ENCODE data around the gene MAMDC2. TPM values are rescaled to one million over a fixed set of nuclear protein-coding genes. Genes with fewer than 3 reads are reported as not detected.

The MAMDC2 gene
- polyA plus RNA-seq, 2 donors, result 3.3 to 7.0 TPM

GRCh38 chr9:70046274-70047070 lies 2.8 kb downstream of the MAMDC2 start:
- no peaks in the 10 kb centered on the region for H3K36me3 ChIP-seq (ENCODE audit: control insufficient read depth in 2 of 2, insufficient read depth in 2 of 2, low read length in 1 of 2)
- H3K4me1 ChIP-seq (ENCODE audit: control insufficient read depth in 2 of 2, insufficient read depth in 2 of 2, low read length in 1 of 2), result peaks cover 5 to 17% of the 10 kb centered on the region in 2 donors
- peak overlapping the region; percentile 69 to 85 for H3K27ac ChIP-seq (ENCODE audit: low read depth in 2 of 2, low read length in 1 of 2)
- 31 to 43% methylated on average over 7 of the region's 7 CpGs for WGBS, 2 donors
- H3K27me3 ChIP-seq (ENCODE audit: control insufficient read depth in 1 of 2, insufficient read depth in 2 of 2, low read length in 2 of 2), result no peaks in the 10 kb centered on the region
- H3K4me3 ChIP-seq (ENCODE audit: low read depth in 1 of 2, low read length in 2 of 2), result peak overlapping the region in 1 of 2 donors; percentile 15
- H3K9me3 ChIP-seq (ENCODE audit: control insufficient read depth in 2 of 2, insufficient read depth in 1 of 2, low read depth in 1 of 2, low read length in 1 of 2), result no peaks in the 10 kb centered on the region

GRCh38 chr9:70049236-70049635 lies 5.6 kb downstream of the MAMDC2 start:
- Histone ChIP-seq H3K27me3 (ENCODE audit: control insufficient read depth in 1 of 2, insufficient read depth in 2 of 2, low read length in 2 of 2) (no peaks in the 10 kb centered on the region), H3K4me3 (ENCODE audit: low read depth in 1 of 2, low read length in 2 of 2) (no peak overlapping the region), H3K27ac (ENCODE audit: low read depth in 2 of 2, low read length in 1 of 2) (peak overlapping the region; percentile 68 to 69), H3K36me3 (ENCODE audit: control insufficient read depth in 2 of 2, insufficient read depth in 2 of 2, low read length in 1 of 2) (no peaks in the 10 kb centered on the region), H3K9me3 (ENCODE audit: control insufficient read depth in 2 of 2, insufficient read depth in 1 of 2, low read depth in 1 of 2, low read length in 1 of 2) (no peaks in the 10 kb centered on the region), H3K4me1 (ENCODE audit: control insufficient read depth in 2 of 2, insufficient read depth in 2 of 2, low read length in 1 of 2) (peaks cover 8 to 13% of the 10 kb centered on the region in 2 donors)
- WGBS, 2 donors, result 41 to 42% methylated on average over 4 of the region's 4 CpGs

GRCh38 chr9:70049672-70050271 lies 6.1 kb downstream of the MAMDC2 start:
- Histone ChIP-seq H3K36me3 (ENCODE audit: control insufficient read depth in 2 of 2, insufficient read depth in 2 of 2, low read length in 1 of 2) (no peaks in the 10 kb centered on the region), H3K4me3 (ENCODE audit: low read depth in 1 of 2, low read length in 2 of 2) (no peak overlapping the region), H3K27ac (ENCODE audit: low read depth in 2 of 2, low read length in 1 of 2) (peak overlapping the region; percentile 68 to 69), H3K27me3 (ENCODE audit: control insufficient read depth in 1 of 2, insufficient read depth in 2 of 2, low read length in 2 of 2) (no peaks in the 10 kb centered on the region), H3K9me3 (ENCODE audit: control insufficient read depth in 2 of 2, insufficient read depth in 1 of 2, low read depth in 1 of 2, low read length in 1 of 2) (no peaks in the 10 kb centered on the region), H3K4me1 (ENCODE audit: control insufficient read depth in 2 of 2, insufficient read depth in 2 of 2, low read length in 1 of 2) (peaks cover 8 to 13% of the 10 kb centered on the region in 2 donors)
- 59 to 60% methylated on average over 6 of the region's 6 CpGs for WGBS, 2 donors

GRCh38 chr9:70052768-70053167 lies 9.1 kb downstream of the MAMDC2 start:
- no peak overlapping the region for H3K27ac ChIP-seq (ENCODE audit: low read depth in 2 of 2, low read length in 1 of 2)
- H3K4me3 ChIP-seq (ENCODE audit: low read depth in 1 of 2, low read length in 2 of 2), result no peak overlapping the region
- H3K36me3 ChIP-seq (ENCODE audit: control insufficient read depth in 2 of 2, insufficient read depth in 2 of 2, low read length in 1 of 2), result no peaks in the 10 kb centered on the region
- WGBS, 2 donors, result 74 to 91% methylated on average over 1 of the region's 1 CpG
- H3K9me3 ChIP-seq (ENCODE audit: control insufficient read depth in 2 of 2, insufficient read depth in 1 of 2, low read depth in 1 of 2, low read length in 1 of 2), result no peaks in the 10 kb centered on the region
- peaks cover 8 to 9% of the 10 kb centered on the region in 2 donors for H3K4me1 ChIP-seq (ENCODE audit: control insufficient read depth in 2 of 2, insufficient read depth in 2 of 2, low read length in 1 of 2)
- H3K27me3 ChIP-seq (ENCODE audit: control insufficient read depth in 1 of 2, insufficient read depth in 2 of 2, low read length in 2 of 2), result no peaks in the 10 kb centered on the region

- Histone ChIP-seq H3K27ac (ENCODE audit: low read depth in 2 of 2, low read length in 1 of 2) (peak overlapping the region; percentile 54 to 61), H3K27me3 (ENCODE audit: control insufficient read depth in 1 of 2, insufficient read depth in 2 of 2, low read length in 2 of 2) (no peaks in the 10 kb centered on the region), H3K4me1 (ENCODE audit: control insufficient read depth in 2 of 2, insufficient read depth in 2 of 2, low read length in 1 of 2) (peaks cover 6 to 8% of the 10 kb centered on the region in 2 donors), H3K36me3 (ENCODE audit: control insufficient read depth in 2 of 2, insufficient read depth in 2 of 2, low read length in 1 of 2) (no peaks in the 10 kb centered on the region), H3K9me3 (ENCODE audit: control insufficient read depth in 2 of 2, insufficient read depth in 1 of 2, low read depth in 1 of 2, low read length in 1 of 2) (no peaks in the 10 kb centered on the region), H3K4me3 (ENCODE audit: low read depth in 1 of 2, low read length in 2 of 2) (no peak overlapping the region)
- 18 to 23% methylated on average over 2 of the region's 2 CpGs for WGBS, 2 donors
Measured at GRCh38 chr9:70053864-70054263, 10.2 kb downstream of the MAMDC2 start.

GRCh38 chr9:70054521-70054920 lies 10.9 kb downstream of the MAMDC2 start:
- Histone ChIP-seq H3K27ac (ENCODE audit: low read depth in 2 of 2, low read length in 1 of 2) (peak overlapping the region; percentile 24 to 61), H3K27me3 (ENCODE audit: control insufficient read depth in 1 of 2, insufficient read depth in 2 of 2, low read length in 2 of 2) (no peaks in the 10 kb centered on the region), H3K4me3 (ENCODE audit: low read depth in 1 of 2, low read length in 2 of 2) (no peak overlapping the region), H3K4me1 (ENCODE audit: control insufficient read depth in 2 of 2, insufficient read depth in 2 of 2, low read length in 1 of 2) (peaks cover 2 to 5% of the 10 kb centered on the region in 2 donors), H3K9me3 (ENCODE audit: control insufficient read depth in 2 of 2, insufficient read depth in 1 of 2, low read depth in 1 of 2, low read length in 1 of 2) (no peaks in the 10 kb centered on the region), H3K36me3 (ENCODE audit: control insufficient read depth in 2 of 2, insufficient read depth in 2 of 2, low read length in 1 of 2) (no peaks in the 10 kb centered on the region)
- 67 to 70% methylated on average over 3 of the region's 3 CpGs for WGBS, 2 donors

GRCh38 chr9:70055406-70056210 lies 12.0 kb downstream of the MAMDC2 start:
- H3K36me3 ChIP-seq (ENCODE audit: control insufficient read depth in 2 of 2, insufficient read depth in 2 of 2, low read length in 1 of 2), result no peaks in the 10 kb centered on the region
- WGBS, 2 donors, result 74 to 77% methylated on average over 3 of the region's 3 CpGs
- peaks cover 0 to 3% of the 10 kb centered on the region in 2 donors for H3K4me1 ChIP-seq (ENCODE audit: control insufficient read depth in 2 of 2, insufficient read depth in 2 of 2, low read length in 1 of 2)
- no peaks in the 10 kb centered on the region for H3K27me3 ChIP-seq (ENCODE audit: control insufficient read depth in 1 of 2, insufficient read depth in 2 of 2, low read length in 2 of 2)
- no peaks in the 10 kb centered on the region for H3K9me3 ChIP-seq (ENCODE audit: control insufficient read depth in 2 of 2, insufficient read depth in 1 of 2, low read depth in 1 of 2, low read length in 1 of 2)
- peak overlapping the region in 1 of 2 donors; percentile 63 for H3K27ac ChIP-seq (ENCODE audit: low read depth in 2 of 2, low read length in 1 of 2)
- H3K4me3 ChIP-seq (ENCODE audit: low read depth in 1 of 2, low read length in 2 of 2), result no peak overlapping the region

- Histone ChIP-seq H3K4me1 (ENCODE audit: control insufficient read depth in 2 of 2, insufficient read depth in 2 of 2, low read length in 1 of 2) (peaks cover 0 to 3% of the 10 kb centered on the region in 2 donors), H3K4me3 (ENCODE audit: low read depth in 1 of 2, low read length in 2 of 2) (no peak overlapping the region)
- 88 to 89% methylated on average over 10 of the region's 10 CpGs for WGBS, 2 donors
Measured at GRCh38 chr9:70056211-70056944, 12.7 kb downstream of the MAMDC2 start.

GRCh38 chr9:70058569-70059116 lies 15.0 kb downstream of the MAMDC2 start:
- 32 to 35% methylated on average over 3 of the region's 3 CpGs for WGBS, 2 donors
- Histone ChIP-seq H3K9me3 (ENCODE audit: control insufficient read depth in 2 of 2, insufficient read depth in 1 of 2, low read depth in 1 of 2, low read length in 1 of 2) (no peaks in the 10 kb centered on the region), H3K4me1 (ENCODE audit: control insufficient read depth in 2 of 2, insufficient read depth in 2 of 2, low read length in 1 of 2) (peaks cover 0 to under 1% of the 10 kb centered on the region in 2 donors), H3K27me3 (ENCODE audit: control insufficient read depth in 1 of 2, insufficient read depth in 2 of 2, low read length in 2 of 2) (no peaks in the 10 kb centered on the region), H3K36me3 (ENCODE audit: control insufficient read depth in 2 of 2, insufficient read depth in 2 of 2, low read length in 1 of 2) (no peaks in the 10 kb centered on the region), H3K27ac (ENCODE audit: low read depth in 2 of 2, low read length in 1 of 2) (peak overlapping the region; percentile 44 to 60), H3K4me3 (ENCODE audit: low read depth in 1 of 2, low read length in 2 of 2) (no peak overlapping the region)

More at GRCh38 chr9:70056211-70056944, 12.7 kb downstream of the MAMDC2 start:
- Histone ChIP-seq H3K27me3 (ENCODE audit: control insufficient read depth in 1 of 2, insufficient read depth in 2 of 2, low read length in 2 of 2) (no peaks in the 10 kb centered on the region), H3K36me3 (ENCODE audit: control insufficient read depth in 2 of 2, insufficient read depth in 2 of 2, low read length in 1 of 2) (no peaks in the 10 kb centered on the region), H3K9me3 (ENCODE audit: control insufficient read depth in 2 of 2, insufficient read depth in 1 of 2, low read depth in 1 of 2, low read length in 1 of 2) (no peaks in the 10 kb centered on the region), H3K27ac (ENCODE audit: low read depth in 2 of 2, low read length in 1 of 2) (peak overlapping the region in 1 of 2 donors; percentile 13)

Data from esophagus (tissue), 2 donors.